A549 (cell line): ENCODE data around the gene WDR35. TPM values are rescaled to one million over a fixed set of nuclear protein-coding genes. Genes with fewer than 3 reads are reported as not detected.

Source experiments
- ATAC-seq, 2 experiments: fragments of 200-7000 bp in 1 of 2; fragments of >200 bp in 1 of 2; cut with Nextera tagmentation in 1 of 2; cut with Tn5 transposase in 1 of 2; 3 replicates each; pipeline versions ENCODE4 v1.8.0 to v1.9.1; 2018 to 2020; ENCODE audit warnings: mild to moderate bottlenecking in 1 of 2, moderate library complexity in 1 of 2
- CTCF ChIA-PET: fragments of 300-600 bp; sonication (Branson Sonifier 250); formaldehyde crosslinking; extraction: SDS; loops from one replicate; lab custom pipeline; 2021; ENCODE audit warnings: antibody characterized with exemption, inconsistent platforms; lab: Yijun Ruan, JAX
- POLR2A ChIA-PET: fragments of 350-600 bp; formaldehyde crosslinking; extraction: SDS; loops from one replicate; lab custom pipeline; 2021; ENCODE audit warnings: antibody characterized with exemption, inconsistent platforms; lab: Yijun Ruan, JAX
- DNase-seq, 2 experiments: peaks; one replicate each; pipeline versions ENCODE4 v3.0.0 to v3.0.0-alpha.2; 2011 to 2016; ENCODE audit warnings: low read depth in 1 of 2, low spot score in 1 of 2
- FAIRE-seq: peaks from 2 replicates; lab custom pipeline; 2011; peaks lifted over from hg19 to GRCh38; lab: Jason Lieb, UNC
- H3K27ac ChIP-seq, 2 experiments: fragments of >200 bp; sonication (Bioruptor Twin); formaldehyde crosslinking; 3 replicates each; pipeline ENCODE4 v1.5.1; 2016 to 2017
- H3K4me1 ChIP-seq: fragments of >200 bp; sonication (Bioruptor Twin); formaldehyde crosslinking; 3 replicates; pipeline ENCODE4 v1.6.1; 2016
- H3K4me2 ChIP-seq: fragments of >200 bp; sonication (Bioruptor Twin); formaldehyde crosslinking; 3 replicates; pipeline ENCODE4 v1.6.1; 2016
- H3K4me3 ChIP-seq: fragments of >200 bp; sonication (Bioruptor Twin); formaldehyde crosslinking; 3 replicates; pipeline ENCODE4 v1.5.1; 2016
- H3K9me3 ChIP-seq: fragments of >200 bp; sonication (Bioruptor Twin); formaldehyde crosslinking; 3 replicates; pipeline ENCODE4 v1.6.1; 2016
- BHLHE40 ChIP-seq: IDR thresholded peaks from 2 replicates; pipeline ENCODE4 v1.6.1; 2012; ENCODE audit warnings: low read depth, low read length, inconsistent platforms
- CBX2 ChIP-seq: fragments of 200-600 bp; sonication (generic); IDR thresholded peaks from 2 replicates; pipeline ENCODE4 v1.6.1; 2016; ENCODE audit warnings: low read depth, mild to moderate bottlenecking, borderline replicate concordance
- CBX8 ChIP-seq: fragments of 200-600 bp; sonication (generic); IDR thresholded peaks from 2 replicates; pipeline ENCODE4 v1.6.1; 2016
- CEBPB ChIP-seq, 2 experiments: fragments of >200 bp in 1 of 2; sonication (Bioruptor Twin) in 1 of 2; formaldehyde crosslinking in 1 of 2; IDR thresholded peaks; 2 replicates each; pipeline ENCODE4 v1.6.1; 2012 to 2016
- EHMT2 ChIP-seq: fragments of 200-600 bp; sonication (generic); IDR thresholded peaks from 2 replicates; pipeline ENCODE4 v1.6.1; 2016; ENCODE audit warnings: antibody characterized with exemption, low read depth, mild to moderate bottlenecking, moderate library complexity
- ESRRA ChIP-seq: fragments of 150-350 bp; IDR thresholded peaks from 2 replicates; pipeline ENCODE4 v1.6.1; 2014; ENCODE audit warnings: mild to moderate bottlenecking, low read length, borderline replicate concordance
- FOXS1 ChIP-seq: fragments of 250-450 bp; sonication (Bioruptor Pico); IDR thresholded peaks from 2 replicates; pipeline ENCODE4 v1.5.0; 2020; ENCODE audit warnings: mild to moderate bottlenecking, moderate library complexity
- HDAC2 ChIP-seq: fragments of 200-600 bp; sonication (generic); IDR thresholded peaks from 2 replicates; pipeline ENCODE4 v1.6.1; 2016
- JUN ChIP-seq, 2 experiments: fragments of >200 bp; sonication (Bioruptor Twin); formaldehyde crosslinking; IDR thresholded peaks; 2 replicates in 1 of 2; 3 replicates in 1 of 2; pipeline ENCODE4 v1.6.1; 2016 to 2017
- JUNB ChIP-seq: fragments of >200 bp; sonication (Bioruptor Twin); formaldehyde crosslinking; IDR thresholded peaks from 2 replicates; pipeline ENCODE4 v1.6.1; 2016
- KDM1A ChIP-seq: fragments of 200-600 bp; sonication (generic); IDR thresholded peaks from 2 replicates; pipeline ENCODE4 v1.6.1; 2016; ENCODE audit warnings: low read depth, mild to moderate bottlenecking
- MAFK ChIP-seq: fragments of 450-650 bp; IDR thresholded peaks from 2 replicates; pipeline ENCODE4 v1.6.1; 2014; ENCODE audit not compliant: partially characterized antibody
- NFE2L2 ChIP-seq: fragments of 150-350 bp; conservative IDR thresholded peaks from 2 replicates; pipeline ENCODE4 v1.6.1; 2014; ENCODE audit warnings: low read length
- RAD21 ChIP-seq, 2 experiments: fragments of >200 bp in 1 of 2; sonication (Bioruptor Twin) in 1 of 2; formaldehyde crosslinking in 1 of 2; IDR thresholded peaks in 1 of 2; conservative IDR thresholded peaks in 1 of 2; 2 replicates in 1 of 2; 3 replicates in 1 of 2; pipeline ENCODE4 v1.6.1; 2012 to 2018; ENCODE audit warnings: inconsistent platforms in 1 of 2
- RFX5 ChIP-seq: fragments of 450-650 bp; IDR thresholded peaks from 2 replicates; pipeline ENCODE4 v1.7.1; 2014; ENCODE audit warnings: antibody characterized with exemption, mild to moderate bottlenecking, moderate library complexity
- RNF2 ChIP-seq: fragments of 200-600 bp; sonication (generic); IDR thresholded peaks from 2 replicates; pipeline ENCODE4 v1.6.1; 2016; ENCODE audit warnings: low read depth, mild to moderate bottlenecking, antibody characterized with exemption, moderate library complexity, borderline replicate concordance
- SMC3 ChIP-seq: fragments of >200 bp; sonication (Bioruptor Twin); formaldehyde crosslinking; IDR thresholded peaks from 3 replicates; pipeline ENCODE4 v1.6.1; 2018; ENCODE audit warnings: inconsistent platforms
- SREBF2 ChIP-seq: fragments of 450-650 bp; IDR thresholded peaks from 2 replicates; pipeline ENCODE4 v1.6.1; 2014; ENCODE audit warnings: mild to moderate bottlenecking, moderate library complexity
- TP53 ChIP-seq: fragments of 250-450 bp; sonication (Bioruptor Pico); IDR thresholded peaks from 2 replicates; pipeline ENCODE4 v1.5.0; 2021; ENCODE audit warnings: mild to moderate bottlenecking, moderate library complexity
- ZC3H11A ChIP-seq: fragments of 450-650 bp; IDR thresholded peaks from 2 replicates; pipeline ENCODE4 v1.6.1; 2014; ENCODE audit warnings: antibody characterized with exemption, mild to moderate bottlenecking
- ZSCAN20 ChIP-seq: fragments of 250-450 bp; sonication (Bioruptor Pico); IDR thresholded peaks from 2 replicates; pipeline ENCODE4 v1.8.0; 2022; ENCODE audit warnings: mild to moderate bottlenecking, moderate library complexity
- WGBS: methylation state at CpG from one replicate; pipeline ENCODE4 v1.1.6; 2017; ENCODE audit errors: missing lambda C conversion rate; 5-methylcytosine and 5-hydroxymethylcytosine counted together
- polyA plus RNA-seq, 4 experiments: library from polyadenylated mRNA; depleted of rRNA in 3 of 4; stranded (reverse); fragments of >200 nt; fragmentation: RNase III in 1 of 4; extraction: RNeasy Plus Mini Kit Qiagen cat#74134 plus additional on column Dnase treatment in 1 of 4; gene quantifications; 2 replicates in 3 of 4; 3 replicates in 1 of 4; pipeline ENCODE4 v1.2.3, GENCODE V29; 2011 to 2017
- TF ChIP-seq, protein P1 (sequence below): fragments of 200-600 bp; sonication (generic); IDR thresholded peaks from 2 replicates; pipeline ENCODE4 v1.6.1; 2016; ENCODE audit warnings: antibody characterized with exemption, mild to moderate bottlenecking, moderate library complexity
- TF ChIP-seq, protein P2 (sequence below): IDR thresholded peaks from 2 replicates; pipeline ENCODE4 v1.6.1; 2012
- TF ChIP-seq, protein P3 (sequence below): fragments of 150-350 bp; IDR thresholded peaks from 2 replicates; pipeline ENCODE4 v1.6.1; 2014; ENCODE audit warnings: low read depth, mild to moderate bottlenecking, low read length
- TF ChIP-seq, protein P4 (sequence below): fragments of >200 bp; sonication (Bioruptor Twin); formaldehyde crosslinking; IDR thresholded peaks from 3 replicates; pipeline ENCODE4 v1.6.1; 2016
- TF ChIP-seq, protein P5 (sequence below): fragments of 250-450 bp; sonication (Bioruptor Pico); IDR thresholded peaks from 2 replicates; pipeline ENCODE4 v1.5.0; 2021; ENCODE audit warnings: mild to moderate bottlenecking, moderate library complexity, borderline replicate concordance

WDR35 gene
- polyA plus RNA-seq, 2 of the 4 experiments (the other 2 are of a cell fraction) = 12.1 to 28.5 TPM

DNA sequence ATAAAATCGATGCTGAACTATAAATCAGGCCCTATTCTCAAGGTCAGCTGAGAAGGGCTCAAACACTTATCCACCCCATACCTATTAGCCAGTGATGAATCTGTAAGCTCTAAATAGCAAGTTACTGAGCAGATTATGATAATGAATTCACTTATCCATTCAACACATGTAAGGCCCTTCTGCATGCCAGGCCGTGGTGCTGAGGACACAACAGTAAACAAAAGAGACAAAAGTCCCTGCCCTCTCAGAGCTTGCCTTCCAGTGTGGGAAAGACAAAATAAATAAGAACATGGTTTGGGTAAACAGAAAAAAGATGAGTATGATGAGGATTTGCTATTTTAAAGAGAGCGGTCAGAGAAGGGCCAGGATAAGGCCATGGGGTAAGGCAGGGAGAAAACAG lies 99.8 kb downstream of the WDR35 start:
- no peak overlapping the region for H3K4me2 ChIP-seq
- 67% methylated on average over 3 of the region's 3 CpGs for WGBS
- H3K4me3 ChIP-seq = no peak overlapping the region
- TF ChIP-seq RFX5 (no peak), SREBF2 (no peak), ESRRA (no peak), SMC3 (no peak), CEBPB (IDR thresholded peaks at IDR 0.05) (no peak), RNF2 (no peak), EHMT2 (no peak)
- TF ChIP-seq, protein P1, sequence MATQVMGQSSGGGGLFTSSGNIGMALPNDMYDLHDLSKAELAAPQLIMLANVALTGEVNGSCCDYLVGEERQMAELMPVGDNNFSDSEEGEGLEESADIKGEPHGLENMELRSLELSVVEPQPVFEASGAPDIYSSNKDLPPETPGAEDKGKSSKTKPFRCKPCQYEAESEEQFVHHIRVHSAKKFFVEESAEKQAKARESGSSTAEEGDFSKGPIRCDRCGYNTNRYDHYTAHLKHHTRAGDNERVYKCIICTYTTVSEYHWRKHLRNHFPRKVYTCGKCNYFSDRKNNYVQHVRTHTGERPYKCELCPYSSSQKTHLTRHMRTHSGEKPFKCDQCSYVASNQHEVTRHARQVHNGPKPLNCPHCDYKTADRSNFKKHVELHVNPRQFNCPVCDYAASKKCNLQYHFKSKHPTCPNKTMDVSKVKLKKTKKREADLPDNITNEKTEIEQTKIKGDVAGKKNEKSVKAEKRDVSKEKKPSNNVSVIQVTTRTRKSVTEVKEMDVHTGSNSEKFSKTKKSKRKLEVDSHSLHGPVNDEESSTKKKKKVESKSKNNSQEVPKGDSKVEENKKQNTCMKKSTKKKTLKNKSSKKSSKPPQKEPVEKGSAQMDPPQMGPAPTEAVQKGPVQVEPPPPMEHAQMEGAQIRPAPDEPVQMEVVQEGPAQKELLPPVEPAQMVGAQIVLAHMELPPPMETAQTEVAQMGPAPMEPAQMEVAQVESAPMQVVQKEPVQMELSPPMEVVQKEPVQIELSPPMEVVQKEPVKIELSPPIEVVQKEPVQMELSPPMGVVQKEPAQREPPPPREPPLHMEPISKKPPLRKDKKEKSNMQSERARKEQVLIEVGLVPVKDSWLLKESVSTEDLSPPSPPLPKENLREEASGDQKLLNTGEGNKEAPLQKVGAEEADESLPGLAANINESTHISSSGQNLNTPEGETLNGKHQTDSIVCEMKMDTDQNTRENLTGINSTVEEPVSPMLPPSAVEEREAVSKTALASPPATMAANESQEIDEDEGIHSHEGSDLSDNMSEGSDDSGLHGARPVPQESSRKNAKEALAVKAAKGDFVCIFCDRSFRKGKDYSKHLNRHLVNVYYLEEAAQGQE = no peak
- TF ChIP-seq, protein P2, sequence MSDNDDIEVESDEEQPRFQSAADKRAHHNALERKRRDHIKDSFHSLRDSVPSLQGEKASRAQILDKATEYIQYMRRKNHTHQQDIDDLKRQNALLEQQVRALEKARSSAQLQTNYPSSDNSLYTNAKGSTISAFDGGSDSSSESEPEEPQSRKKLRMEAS = no peak
- no peak for FAIRE-seq
- ATAC-seq = no peak; a peak in 1 of 6 replicates
- ChIA-PET CTCF (interaction anchor here (0.8 kb wide), 1 partner anchor 1502 kb away, joined by 3 read pairs; no protein-coding TSS in a partner anchor), POLR2A (no interaction called here)
- no peak for DNase-seq
- no peaks in the 10 kb centered on the region for H3K9me3 ChIP-seq
- no peak overlapping the region for H3K27ac ChIP-seq
- H3K4me1 ChIP-seq = no peaks in the 10 kb centered on the region; the same call in 2 of the 3 replicates

DNA sequence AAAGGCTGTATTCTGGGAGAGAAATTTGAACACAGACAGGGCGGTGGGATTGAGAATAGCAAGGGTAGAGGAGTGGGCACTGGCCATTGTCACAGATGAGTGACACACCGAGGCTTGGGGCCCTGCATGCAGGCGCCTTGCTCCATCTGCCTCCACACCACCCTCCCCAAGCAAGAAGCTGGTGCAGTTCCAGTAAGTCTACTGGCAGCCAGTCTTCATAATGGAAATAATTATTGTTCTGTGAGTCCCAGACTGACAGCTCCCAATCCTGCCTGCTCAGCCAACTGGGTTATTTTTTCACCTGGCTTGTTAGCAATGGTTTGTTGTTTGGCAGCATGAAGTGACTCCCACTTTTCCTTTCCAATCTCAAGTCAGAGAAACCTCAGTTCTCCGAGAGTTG lies 101.1 kb downstream of the WDR35 start:
- no peak overlapping the region for H3K27ac ChIP-seq
- POLR2A ChIA-PET = no interaction called here
- H3K4me3 ChIP-seq = no peak overlapping the region
- H3K4me1 ChIP-seq = no peaks in the 10 kb centered on the region
- H3K9me3 ChIP-seq = no peaks in the 10 kb centered on the region
- DNase-seq (no peak), ATAC-seq (no peak)
- no peak overlapping the region for H3K4me2 ChIP-seq
- CTCF ChIA-PET = no interaction called here
- no peak for TF ChIP-seq FOXS1 (CRISPR knock-in tag)
- TF ChIP-seq, protein P3, sequence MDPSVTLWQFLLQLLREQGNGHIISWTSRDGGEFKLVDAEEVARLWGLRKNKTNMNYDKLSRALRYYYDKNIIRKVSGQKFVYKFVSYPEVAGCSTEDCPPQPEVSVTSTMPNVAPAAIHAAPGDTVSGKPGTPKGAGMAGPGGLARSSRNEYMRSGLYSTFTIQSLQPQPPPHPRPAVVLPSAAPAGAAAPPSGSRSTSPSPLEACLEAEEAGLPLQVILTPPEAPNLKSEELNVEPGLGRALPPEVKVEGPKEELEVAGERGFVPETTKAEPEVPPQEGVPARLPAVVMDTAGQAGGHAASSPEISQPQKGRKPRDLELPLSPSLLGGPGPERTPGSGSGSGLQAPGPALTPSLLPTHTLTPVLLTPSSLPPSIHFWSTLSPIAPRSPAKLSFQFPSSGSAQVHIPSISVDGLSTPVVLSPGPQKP = no peak
- no peak for TF ChIP-seq CBX8
- no peak for TF ChIP-seq MAFK
- TF ChIP-seq KDM1A = no peak
- TF ChIP-seq ZSCAN20 (CRISPR knock-in tag) = no peak
- TF ChIP-seq SMC3 = no peak
- TF ChIP-seq EHMT2 = no peak
- TF ChIP-seq TP53 (CRISPR knock-in tag) = no peak
- TF ChIP-seq CBX2 = no peak
- no peak for TF ChIP-seq ZC3H11A
- TF ChIP-seq, protein P4, sequence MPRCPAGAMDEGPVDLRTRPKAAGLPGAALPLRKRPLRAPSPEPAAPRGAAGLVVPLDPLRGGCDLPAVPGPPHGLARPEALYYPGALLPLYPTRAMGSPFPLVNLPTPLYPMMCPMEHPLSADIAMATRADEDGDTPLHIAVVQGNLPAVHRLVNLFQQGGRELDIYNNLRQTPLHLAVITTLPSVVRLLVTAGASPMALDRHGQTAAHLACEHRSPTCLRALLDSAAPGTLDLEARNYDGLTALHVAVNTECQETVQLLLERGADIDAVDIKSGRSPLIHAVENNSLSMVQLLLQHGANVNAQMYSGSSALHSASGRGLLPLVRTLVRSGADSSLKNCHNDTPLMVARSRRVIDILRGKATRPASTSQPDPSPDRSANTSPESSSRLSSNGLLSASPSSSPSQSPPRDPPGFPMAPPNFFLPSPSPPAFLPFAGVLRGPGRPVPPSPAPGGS = no peak
- TF ChIP-seq BHLHE40 = no peak
- TF ChIP-seq, protein P5, sequence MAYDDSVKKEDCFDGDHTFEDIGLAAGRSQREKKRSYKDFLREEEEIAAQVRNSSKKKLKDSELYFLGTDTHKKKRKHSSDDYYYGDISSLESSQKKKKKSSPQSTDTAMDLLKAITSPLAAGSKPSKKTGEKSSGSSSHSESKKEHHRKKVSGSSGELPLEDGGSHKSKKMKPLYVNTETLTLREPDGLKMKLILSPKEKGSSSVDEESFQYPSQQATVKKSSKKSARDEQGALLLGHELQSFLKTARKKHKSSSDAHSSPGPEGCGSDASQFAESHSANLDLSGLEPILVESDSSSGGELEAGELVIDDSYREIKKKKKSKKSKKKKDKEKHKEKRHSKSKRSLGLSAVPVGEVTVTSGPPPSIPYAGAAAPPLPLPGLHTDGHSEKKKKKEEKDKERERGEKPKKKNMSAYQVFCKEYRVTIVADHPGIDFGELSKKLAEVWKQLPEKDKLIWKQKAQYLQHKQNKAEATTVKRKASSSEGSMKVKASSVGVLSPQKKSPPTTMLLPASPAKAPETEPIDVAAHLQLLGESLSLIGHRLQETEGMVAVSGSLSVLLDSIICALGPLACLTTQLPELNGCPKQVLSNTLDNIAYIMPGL (CRISPR knock-in tag) = no peak
- no peak for TF ChIP-seq NFE2L2
- no peak for TF ChIP-seq JUNB
- no peak for TF ChIP-seq RAD21 (conservative IDR thresholded peaks at IDR 0.05 in 1 of 2, IDR thresholded peaks at IDR 0.05 in 1 of 2)
- TF ChIP-seq JUN (IDR thresholded peaks at IDR 0.05) = no peak
- TF ChIP-seq HDAC2 = no peak
- TF ChIP-seq SREBF2 = no peak
- TF ChIP-seq, all 56 proteins: peak for 0
- no peak for FAIRE-seq
- 90% methylated on average over 4 of the region's 4 CpGs for WGBS
